GM18519 (cell line): ENCODE data around the gene METTL13.
A peak's percentile ranks its signal among the peaks of the same experiment; 100 is the strongest.

Source experiments
- ATAC-seq: cut with Tn5 transposase; IDR thresholded peaks from one replicate; pipeline ENCODE4 v1.9.1; 2021; ENCODE audit warnings: mild to moderate bottlenecking, moderate library complexity; ENCODE audit not compliant: unreplicated experiment, low FRiP score

Gene METTL13

GRCh38 chr1:171801487-171801891 lies 20.0 kb downstream of the METTL13 start:
- no peak for ATAC-seq

DNA sequence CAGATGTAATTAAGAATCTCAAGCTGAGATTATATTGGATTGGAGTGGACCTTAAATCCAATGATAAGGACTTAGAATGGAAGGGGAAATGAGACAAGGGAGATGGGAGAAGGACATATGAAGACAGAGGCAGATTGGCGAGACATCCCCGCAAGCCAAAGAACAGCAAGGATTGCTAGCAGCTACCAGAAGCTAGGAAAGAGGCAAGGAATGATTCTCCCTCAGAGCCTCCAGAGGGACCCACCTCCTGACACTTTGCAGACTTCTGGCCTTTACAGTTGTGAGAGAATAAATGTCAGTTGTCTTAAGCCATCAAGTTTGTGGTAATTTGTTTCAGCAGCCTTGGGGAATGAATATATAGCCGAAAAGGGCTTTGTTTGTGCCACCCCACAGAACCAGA lies 20.7 kb downstream of the METTL13 start:
- no peak for ATAC-seq

GRCh38 chr1:171803045-171803444 lies 21.6 kb downstream of the METTL13 start:
- ATAC-seq, result no peak

DNA sequence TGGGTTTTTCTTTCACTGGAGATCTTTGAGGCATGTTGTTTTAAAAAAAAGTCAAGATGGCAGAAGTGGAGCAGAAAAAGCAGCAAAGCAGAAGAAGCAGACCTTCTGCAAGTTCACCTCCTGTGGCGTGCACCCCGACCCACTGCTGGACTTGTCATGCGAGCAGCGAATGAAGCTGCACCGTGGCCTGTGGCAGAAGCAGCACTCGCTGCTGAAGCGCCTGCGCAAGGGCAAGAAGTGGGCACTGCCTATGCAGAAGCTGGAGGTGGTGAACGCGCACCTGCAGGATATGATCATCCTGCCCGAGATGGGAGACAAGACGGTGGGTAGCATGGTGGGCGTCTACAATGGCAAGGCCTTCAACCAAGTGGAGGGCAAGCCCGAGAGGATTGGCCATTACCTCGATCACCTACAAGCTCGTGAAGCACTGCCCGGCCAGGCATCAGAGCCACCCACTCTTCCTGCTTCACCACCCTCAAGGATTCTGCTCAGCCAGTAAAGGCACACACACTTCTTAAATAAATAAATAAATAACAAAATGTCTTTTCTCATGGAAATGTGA lies 22.1 kb downstream of the METTL13 start:
- no peak for ATAC-seq

DNA sequence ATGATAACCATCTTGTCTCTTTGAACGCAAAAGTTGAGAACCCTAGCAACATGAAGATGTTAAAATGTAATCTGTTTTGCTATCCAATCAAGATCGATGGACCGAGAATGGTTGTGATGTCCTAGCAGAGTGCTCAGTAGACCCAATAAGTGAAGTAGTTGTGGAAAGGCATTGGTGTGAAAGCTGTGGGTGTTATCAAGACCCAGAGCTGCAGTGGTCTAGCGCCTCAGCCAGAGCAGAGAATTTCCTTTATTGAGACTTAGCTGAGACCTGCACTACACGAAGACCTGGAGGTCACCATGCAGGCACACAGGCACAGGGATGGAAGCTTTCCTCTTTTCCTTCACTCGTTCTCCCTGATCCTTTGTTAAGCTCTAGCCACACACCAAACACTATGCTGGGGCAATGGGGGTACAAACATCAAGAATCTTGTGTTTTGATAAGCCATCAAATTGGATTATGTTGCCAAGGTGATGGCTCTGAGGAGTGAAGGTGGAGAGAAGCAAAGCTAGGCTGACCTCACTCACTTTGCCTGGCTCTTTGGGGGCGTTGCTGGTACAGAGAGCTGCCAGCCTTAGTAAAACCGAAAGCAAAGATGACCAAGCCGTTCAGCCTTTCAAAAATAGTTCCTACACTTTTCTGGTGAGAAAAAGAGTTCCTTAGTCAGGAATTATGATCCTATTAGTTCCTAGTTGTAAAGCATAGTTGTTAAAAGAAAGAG lies 24.1 kb downstream of the METTL13 start:
- peak; percentile 44 for ATAC-seq

DNA sequence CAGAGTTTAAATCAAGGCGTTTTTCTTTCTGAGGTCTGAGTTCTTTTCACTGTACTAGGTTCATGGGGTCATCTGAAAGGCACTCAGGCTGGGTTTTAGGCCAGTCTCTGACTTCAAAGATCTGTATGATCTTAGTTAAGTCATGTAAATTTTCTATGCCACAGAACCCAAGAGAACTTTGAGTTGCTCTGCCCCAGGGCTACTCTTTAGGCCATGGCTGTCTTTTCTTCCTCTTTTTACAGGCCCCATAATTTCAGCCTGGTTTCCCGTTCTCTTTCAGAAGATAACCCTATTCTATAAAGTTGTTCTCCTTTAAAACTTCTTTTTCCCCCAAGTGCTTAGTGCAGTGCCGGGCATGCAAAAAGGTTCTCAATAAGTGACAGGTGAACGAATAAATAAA lies 26.1 kb downstream of the METTL13 start:
- no peak for ATAC-seq

- ATAC-seq, result no peak
These were observed 28.4 kb downstream of the METTL13 start for GRCh38 chr1:171809834-171810233.

DNA sequence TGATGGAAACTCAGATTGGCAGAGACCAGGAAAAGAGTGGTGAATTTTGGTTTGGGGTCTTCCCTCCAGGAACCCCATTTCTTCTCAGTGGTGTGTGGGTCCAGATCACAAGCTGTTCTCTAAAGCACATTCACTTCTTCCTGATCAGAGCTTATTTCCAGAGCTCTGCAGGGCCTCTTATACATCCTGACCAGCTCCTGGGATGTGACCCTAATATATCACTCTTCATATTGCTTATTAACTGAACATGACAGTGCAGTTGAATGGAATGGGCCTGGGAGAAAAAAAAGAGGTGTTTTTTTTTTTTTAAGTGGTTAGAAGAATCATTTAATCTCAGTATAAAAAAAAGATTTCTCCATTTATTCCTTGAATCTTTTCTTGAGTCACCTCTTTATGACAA lies 30.2 kb downstream of the METTL13 start:
- ATAC-seq, result no peak

- no peak for ATAC-seq
These were observed 33.2 kb downstream of the METTL13 start for GRCh38 chr1:171814692-171815091.

GRCh38 chr1:171816300-171816901 lies 34.9 kb downstream of the METTL13 start:
- no peak for ATAC-seq

DNA sequence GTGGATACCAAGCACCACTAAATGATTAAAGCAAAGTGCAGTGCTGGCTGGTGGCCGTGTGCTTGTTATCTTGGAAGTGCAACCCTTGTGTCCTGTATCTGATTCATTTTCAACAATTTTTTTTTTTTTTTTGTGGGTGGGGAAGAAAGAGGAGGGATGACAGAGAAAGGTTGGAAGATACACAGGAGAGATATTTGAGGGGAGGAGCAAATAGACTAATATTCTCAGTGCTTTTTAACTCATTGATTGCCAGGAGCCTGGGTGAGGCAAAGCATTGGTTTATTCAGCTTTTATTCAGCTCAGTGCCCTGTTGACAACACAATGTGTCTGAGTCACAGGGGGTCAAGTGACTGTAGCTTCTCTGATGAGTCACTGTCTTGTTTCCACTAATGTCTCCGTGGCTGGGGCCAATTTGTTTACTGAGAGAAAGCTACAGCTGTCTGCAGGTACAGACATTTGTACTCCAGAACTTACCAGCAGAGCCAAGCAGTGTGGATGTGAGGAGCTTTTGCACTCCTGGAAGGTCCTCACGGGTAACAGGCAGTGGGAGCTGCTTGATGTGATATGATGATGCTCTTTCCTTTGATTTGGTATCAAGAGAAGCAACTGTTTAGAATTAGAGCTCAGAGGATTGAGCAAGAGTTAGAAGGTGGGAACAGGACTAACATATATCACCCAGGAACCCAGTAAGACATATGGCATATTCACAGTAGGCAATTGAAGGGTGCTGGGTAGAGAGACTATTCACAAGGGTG lies 36.2 kb downstream of the METTL13 start:
- no peak for ATAC-seq

DNA sequence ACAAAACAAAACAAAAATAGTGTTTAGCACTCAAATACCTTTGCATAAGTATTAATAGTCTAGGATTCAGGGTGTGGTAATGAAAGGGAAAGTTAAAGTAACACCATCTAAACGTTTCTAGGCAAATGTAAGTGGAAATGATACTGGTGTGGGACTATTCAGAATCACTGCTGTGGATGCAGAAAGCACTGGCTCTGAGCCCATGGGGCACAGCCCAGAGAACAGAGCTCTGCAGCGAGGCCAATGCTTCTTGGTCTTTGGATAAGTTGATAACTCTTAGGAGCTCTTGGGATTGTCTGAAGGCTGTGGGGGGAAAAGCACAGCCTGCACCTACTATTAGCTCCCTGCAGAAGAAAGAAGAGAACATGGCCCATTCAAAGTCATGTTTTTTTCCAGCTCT lies 38.5 kb downstream of the METTL13 start:
- ATAC-seq, result no peak

GRCh38 chr1:171826973-171827372 lies 45.5 kb downstream of the METTL13 start:
- ATAC-seq, result no peak

GRCh38 chr1:171828794-171829193 lies 47.3 kb downstream of the METTL13 start:
- no peak for ATAC-seq

DNA sequence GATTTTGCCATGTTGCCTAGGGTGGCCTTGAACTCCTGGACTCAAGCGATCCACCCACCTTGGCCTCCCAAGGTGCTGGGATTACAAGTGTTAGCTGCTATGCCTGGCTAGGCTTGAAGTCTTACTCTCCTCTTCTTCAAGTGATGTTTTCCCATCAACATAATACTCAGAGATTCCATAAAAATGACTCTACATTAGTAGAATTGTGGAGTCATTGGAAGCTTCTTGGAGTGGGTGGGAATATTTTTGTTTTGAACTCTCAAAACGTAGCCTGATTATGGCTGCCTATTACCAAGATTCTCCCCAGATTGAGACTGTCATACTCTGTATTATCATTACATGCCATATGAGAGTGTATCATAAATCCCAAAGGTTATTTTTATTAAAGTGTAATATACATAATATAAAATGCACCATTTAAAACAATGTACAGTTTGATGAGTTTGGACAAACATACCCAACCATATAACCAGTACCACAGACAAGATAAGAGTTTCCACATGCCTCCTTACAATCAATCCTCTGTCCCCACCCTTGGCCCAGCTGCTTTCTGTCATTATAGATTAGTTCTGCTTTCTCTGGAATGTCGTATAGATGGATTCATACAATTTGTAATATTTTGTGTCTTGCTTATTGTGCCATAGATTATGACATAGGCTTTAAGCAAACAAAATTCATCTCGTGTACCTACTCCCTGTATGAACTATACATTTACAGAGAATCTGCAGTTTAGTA lies 51.8 kb downstream of the METTL13 start:
- no peak for ATAC-seq

GRCh38 chr1:171834821-171835220 lies 53.4 kb downstream of the METTL13 start:
- ATAC-seq, result no peak

- no peak for ATAC-seq
These were observed 54.4 kb downstream of the METTL13 start for GRCh38 chr1:171835891-171836290.

DNA sequence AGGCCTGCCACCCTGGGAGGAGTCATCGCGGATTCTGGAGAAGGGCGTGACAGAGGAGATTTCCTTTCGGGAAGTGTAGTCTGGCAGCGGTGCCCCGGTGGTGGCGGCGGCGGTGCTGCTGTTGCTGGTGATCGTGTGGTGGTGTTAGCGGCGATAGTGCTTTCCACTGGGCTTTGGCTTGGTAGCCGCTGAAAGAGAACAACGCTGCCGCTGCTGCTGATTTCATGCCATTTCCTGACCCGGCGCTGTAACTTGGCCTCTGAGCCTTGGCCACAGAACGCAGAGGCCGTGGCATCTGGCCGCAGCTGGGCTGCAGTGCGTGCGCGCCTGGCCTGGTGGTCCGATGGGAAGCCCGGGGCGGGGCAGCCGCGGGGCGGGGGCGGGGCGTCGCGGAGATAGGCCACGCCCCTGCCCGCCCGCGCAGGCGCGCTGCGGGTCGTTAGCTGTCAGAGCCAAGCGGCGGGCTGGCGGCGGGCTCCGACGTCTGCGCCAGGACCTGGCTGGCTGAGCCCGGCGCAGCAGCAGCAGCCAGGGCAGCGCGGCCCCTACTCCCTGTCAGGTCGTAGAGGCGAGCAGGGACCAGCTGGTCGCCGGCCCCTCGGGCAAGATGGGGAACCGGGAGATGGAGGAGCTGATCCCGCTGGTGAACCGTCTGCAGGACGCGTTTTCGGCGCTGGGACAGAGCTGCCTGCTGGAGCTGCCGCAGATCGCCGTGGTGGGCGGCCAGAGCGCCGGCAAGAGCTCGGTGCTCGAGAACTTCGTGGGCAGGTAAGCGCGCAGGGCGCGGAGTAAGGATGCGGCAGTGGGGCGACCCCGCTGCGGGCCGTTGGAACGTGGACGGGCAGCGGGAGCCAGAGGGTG lies 59.8 kb downstream of the METTL13 start, which contains the start of gene DNM3:
Gene DNM3 (plus strand): TSS at position 449 of the 861 bp plus-strand sequence. CDS start 159 bp downstream, at position 608.
- peak; percentile 89 for ATAC-seq

DNA sequence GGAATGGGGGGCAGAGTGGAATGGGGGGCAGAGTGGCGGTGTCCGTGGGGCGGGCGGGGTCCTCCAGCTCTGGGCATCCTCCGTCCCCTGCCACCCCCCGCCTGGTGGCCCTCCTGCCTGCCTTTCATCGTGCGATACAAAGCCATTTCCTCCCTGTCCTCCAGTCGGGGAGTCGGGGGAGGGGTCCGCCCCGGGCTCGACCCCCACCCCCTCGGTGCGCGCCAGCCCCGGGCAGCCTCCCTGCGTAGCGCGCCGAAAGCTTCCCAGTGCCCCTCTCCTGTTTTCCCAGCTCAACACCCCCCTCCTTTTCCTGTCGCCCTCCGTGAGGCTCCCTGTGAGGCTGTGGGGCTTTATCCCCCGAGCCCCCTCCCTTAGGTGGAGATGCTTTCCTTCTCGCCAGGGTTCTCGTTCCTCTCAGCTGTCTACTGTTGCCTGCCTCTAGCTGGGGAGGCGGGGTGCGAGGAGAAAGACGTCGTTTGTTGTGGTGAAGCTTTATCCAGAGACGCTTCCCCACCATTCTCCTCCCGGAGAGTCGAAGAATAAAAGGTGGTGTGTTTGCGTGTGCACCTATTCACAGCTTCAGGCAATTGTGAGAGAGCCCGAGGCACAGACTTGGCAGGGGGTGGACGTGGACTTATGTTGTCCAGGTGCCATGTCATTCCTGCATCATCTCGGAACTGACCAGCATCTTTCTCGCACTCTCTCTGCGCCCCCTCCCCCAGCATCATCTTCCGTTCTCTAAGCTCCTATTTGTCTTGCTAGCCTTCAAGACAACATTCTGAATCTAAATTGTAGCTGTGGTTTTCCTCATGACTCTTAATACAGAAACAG lies 60.7 kb downstream of the METTL13 start:
- no peak for ATAC-seq
